ENCODE results near the gene PRKAR1B.

PRKAR1B gene

DNA sequence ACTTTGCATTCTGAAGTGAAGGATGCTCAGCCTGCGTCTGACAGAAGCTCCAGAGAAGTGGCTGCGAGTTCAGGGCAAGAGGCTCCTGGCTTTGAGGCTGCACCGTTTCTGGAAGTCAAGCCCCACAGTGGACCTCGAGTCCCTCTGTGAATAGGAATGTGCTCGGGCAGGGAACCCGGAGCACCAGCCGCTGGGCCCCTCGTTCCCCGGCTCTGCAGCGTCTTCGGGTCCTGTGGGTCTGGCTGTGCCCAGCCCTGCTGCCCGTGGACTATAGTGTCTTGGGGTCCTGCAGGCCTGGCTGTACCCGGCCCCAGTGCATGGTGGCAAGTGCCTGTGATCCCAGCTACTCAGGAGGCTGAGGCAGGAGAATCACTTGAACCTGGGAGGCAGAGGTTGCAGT lies 45.3 kb upstream of the PRKAR1B start:
- Histone ChIP-seq H3K4me3 (replicated peaks; ENCODE audit: low read depth, low read length) (no peak overlapping the region), H3K36me3 (ENCODE audit: control insufficient read depth, insufficient read depth, low read length) (peaks cover 6% of the 10 kb centered on the region), H3K27me3 (replicated peaks; ENCODE audit: control insufficient read depth, insufficient read depth, low read length) (no peaks in the 10 kb centered on the region)
- DNase-seq (ENCODE audit: extremely low read depth, insufficient read length): no peak
- TF ChIP-seq, protein P1, sequence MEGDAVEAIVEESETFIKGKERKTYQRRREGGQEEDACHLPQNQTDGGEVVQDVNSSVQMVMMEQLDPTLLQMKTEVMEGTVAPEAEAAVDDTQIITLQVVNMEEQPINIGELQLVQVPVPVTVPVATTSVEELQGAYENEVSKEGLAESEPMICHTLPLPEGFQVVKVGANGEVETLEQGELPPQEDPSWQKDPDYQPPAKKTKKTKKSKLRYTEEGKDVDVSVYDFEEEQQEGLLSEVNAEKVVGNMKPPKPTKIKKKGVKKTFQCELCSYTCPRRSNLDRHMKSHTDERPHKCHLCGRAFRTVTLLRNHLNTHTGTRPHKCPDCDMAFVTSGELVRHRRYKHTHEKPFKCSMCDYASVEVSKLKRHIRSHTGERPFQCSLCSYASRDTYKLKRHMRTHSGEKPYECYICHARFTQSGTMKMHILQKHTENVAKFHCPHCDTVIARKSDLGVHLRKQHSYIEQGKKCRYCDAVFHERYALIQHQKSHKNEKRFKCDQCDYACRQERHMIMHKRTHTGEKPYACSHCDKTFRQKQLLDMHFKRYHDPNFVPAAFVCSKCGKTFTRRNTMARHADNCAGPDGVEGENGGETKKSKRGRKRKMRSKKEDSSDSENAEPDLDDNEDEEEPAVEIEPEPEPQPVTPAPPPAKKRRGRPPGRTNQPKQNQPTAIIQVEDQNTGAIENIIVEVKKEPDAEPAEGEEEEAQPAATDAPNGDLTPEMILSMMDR (IDR thresholded peaks at IDR 0.05; ENCODE audit: insufficient read depth, low read length, poor library complexity, severe bottlenecking): no peak

GRCh38 chr7:772005-772294 lies 44.9 kb upstream of the PRKAR1B start:
- Histone ChIP-seq H3K4me3 (replicated peaks; ENCODE audit: low read depth, low read length) (no peak overlapping the region), H3K27me3 (replicated peaks; ENCODE audit: control insufficient read depth, insufficient read depth, low read length) (no peaks in the 10 kb centered on the region), H3K36me3 (ENCODE audit: control insufficient read depth, insufficient read depth, low read length) (peaks cover 6% of the 10 kb centered on the region)
- TF ChIP-seq, protein P1 (IDR thresholded peaks at IDR 0.05; ENCODE audit: insufficient read depth, low read length, poor library complexity, severe bottlenecking): no peak
- no peak for DNase-seq (ENCODE audit: extremely low read depth, insufficient read length)

DNA sequence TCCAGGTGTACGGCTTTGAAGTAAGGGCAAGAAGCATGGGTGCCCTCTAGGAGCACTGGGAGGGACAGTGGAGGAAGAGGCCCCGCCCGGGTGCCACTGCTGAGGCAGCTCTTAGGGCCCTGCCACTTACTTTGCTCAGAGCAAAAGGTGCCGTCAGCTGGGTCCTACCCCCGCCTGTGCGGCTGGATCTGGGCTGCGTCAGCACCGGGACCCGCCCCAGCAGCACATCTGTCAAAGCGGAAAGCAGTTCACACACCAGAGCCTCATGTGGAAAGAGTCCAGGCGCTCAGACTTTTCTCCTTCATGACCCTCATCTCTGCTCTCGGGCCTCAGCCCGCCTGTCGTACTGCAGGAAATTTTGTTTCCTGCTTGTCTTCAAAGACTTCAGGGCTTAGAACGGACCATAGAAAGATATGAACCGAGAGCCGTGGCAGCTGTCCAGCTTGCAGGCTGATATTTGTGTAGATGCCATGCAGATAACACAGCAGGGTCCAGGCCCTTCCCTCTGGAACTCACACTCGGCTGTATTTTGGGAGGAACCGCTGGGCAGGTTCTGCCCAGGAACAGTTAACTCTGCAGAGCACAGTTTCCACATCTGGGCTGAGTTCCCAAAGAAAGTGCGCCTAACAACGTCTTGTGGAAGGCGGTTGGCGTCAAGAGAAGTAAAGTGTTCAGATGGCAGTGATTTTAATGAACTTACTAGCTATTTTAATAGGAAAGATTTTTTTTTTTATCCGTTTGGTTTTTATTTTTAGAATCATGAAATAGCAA lies 44.3 kb upstream of the PRKAR1B start:
- no peak overlapping the region for H3K4me3 ChIP-seq (replicated peaks; ENCODE audit: low read depth, low read length)
- H3K36me3 ChIP-seq (ENCODE audit: control insufficient read depth, insufficient read depth, low read length): peaks cover 6% of the 10 kb centered on the region
- TF ChIP-seq, protein P1 (IDR thresholded peaks at IDR 0.05; ENCODE audit: insufficient read depth, low read length, poor library complexity, severe bottlenecking): no peak
- H3K27me3 ChIP-seq (replicated peaks; ENCODE audit: control insufficient read depth, insufficient read depth, low read length): no peaks in the 10 kb centered on the region
- no peak for DNase-seq (ENCODE audit: extremely low read depth, insufficient read length)

- TF ChIP-seq, protein P1 (IDR thresholded peaks at IDR 0.05; ENCODE audit: insufficient read depth, low read length, poor library complexity, severe bottlenecking): no peak
- Histone ChIP-seq H3K36me3 (ENCODE audit: control insufficient read depth, insufficient read depth, low read length) (peaks cover 6% of the 10 kb centered on the region), H3K27me3 (replicated peaks; ENCODE audit: control insufficient read depth, insufficient read depth, low read length) (no peaks in the 10 kb centered on the region), H3K4me3 (replicated peaks; ENCODE audit: low read depth, low read length) (no peak overlapping the region)
- no peak for DNase-seq (ENCODE audit: extremely low read depth, insufficient read length)
These were observed 43.7 kb upstream of the PRKAR1B start for GRCh38 chr7:770741-771166.

GRCh38 chr7:770336-770735 lies 43.3 kb upstream of the PRKAR1B start:
- TF ChIP-seq, protein P1 (IDR thresholded peaks at IDR 0.05; ENCODE audit: insufficient read depth, low read length, poor library complexity, severe bottlenecking): no peak
- H3K36me3 ChIP-seq (ENCODE audit: control insufficient read depth, insufficient read depth, low read length): peaks cover 7% of the 10 kb centered on the region
- no peak for DNase-seq (ENCODE audit: extremely low read depth, insufficient read length)
- H3K27me3 ChIP-seq (replicated peaks; ENCODE audit: control insufficient read depth, insufficient read depth, low read length): no peaks in the 10 kb centered on the region
- no peak overlapping the region for H3K4me3 ChIP-seq (replicated peaks; ENCODE audit: low read depth, low read length)
